GM23338 (cell line): ENCODE data around the gene CAST.

ENCODE experiments used
- CTCF ChIP-seq, 2 experiments: fragments of 200-600 bp in 1 of 2; sonication (generic) in 1 of 2; conservative IDR thresholded peaks; 2 replicates each; pipeline versions ENCODE4 v1.5.1 to v1.6.1; 2016 to 2017; ENCODE audit warnings: antibody characterized with exemption in 2 of 2, low read depth in 2 of 2, mild to moderate bottlenecking in 2 of 2, moderate library complexity in 1 of 2
- EZH2phosphoT487 ChIP-seq: fragments of 200-600 bp; sonication (generic); IDR thresholded peaks from one replicate; pipeline ENCODE4 v1.8.1; 2018; ENCODE audit warnings: antibody characterized with exemption; ENCODE audit not compliant: unreplicated experiment
- JUNB ChIP-seq: IDR thresholded peaks from one replicate; pipeline ENCODE4 v1.6.1; 2016; ENCODE audit warnings: antibody characterized with exemption; ENCODE audit not compliant: unreplicated experiment
- POLR2AphosphoS5 ChIP-seq: IDR thresholded peaks from 2 replicates; pipeline ENCODE4 v1.6.1; 2016; ENCODE audit warnings: antibody characterized with exemption, low read depth

- TF ChIP-seq CTCF (conservative IDR thresholded peaks at IDR 0.05; ENCODE audit: low read depth in 2 of 2) (no peak), EZH2phosphoT487 (no peak), JUNB (no peak), POLR2AphosphoS5 (no peak)
Measured at GRCh38 chr5:96808868-96809558, 146.8 kb downstream of the CAST start.
